Thyroid gland (tissue), 4 donors: ENCODE data around the gene POU6F1. TPM values are rescaled to one million over a fixed set of nuclear protein-coding genes. Genes with fewer than 3 reads are reported as not detected.
A peak's percentile ranks its signal among the peaks of the same experiment; 100 is the strongest.

ENCODE experiments used
- DNase-seq, 2 donors: peaks; one replicate each; pipeline ENCODE4 v3.0.0-alpha.2; 2019
- H3K27ac ChIP-seq, 3 donors: fragments of 200-600 bp; sonication (generic); 1 replicate in 2 of 3; 2 replicates in 1 of 3; pipeline ENCODE4 v1.5.1; 2016 to 2019; ENCODE audit warnings: mild to moderate bottlenecking in 1 of 3, moderate library complexity in 1 of 3
- H3K27me3 ChIP-seq: fragments of 200-600 bp; sonication (generic); one replicate; pipeline ENCODE4 v1.5.1; 2019
- H3K36me3 ChIP-seq, 2 donors: fragments of 200-600 bp; sonication (generic); one replicate each; pipeline ENCODE4 v1.5.1; 2016 to 2019
- H3K4me1 ChIP-seq, 2 donors: fragments of 200-600 bp; sonication (generic); one replicate each; pipeline ENCODE4 v1.5.1; 2017 to 2019
- H3K4me3 ChIP-seq, 3 donors: fragments of 200-600 bp; sonication (generic); replicated peaks in 1 of 3; 1 replicate in 2 of 3; 2 replicates in 1 of 3; pipeline ENCODE4 v1.5.1; 2016; ENCODE audit warnings: mild to moderate bottlenecking in 1 of 3
- H3K9me3 ChIP-seq: fragments of 200-600 bp; sonication (generic); one replicate; pipeline ENCODE4 v1.5.1; 2017
- POLR2A ChIP-seq, 2 donors: fragments of 450-650 bp; IDR thresholded peaks; one replicate each; pipeline ENCODE4 v1.6.1; 2017; ENCODE audit warnings: antibody characterized with exemption in 2 of 2, mild to moderate bottlenecking in 2 of 2, moderate library complexity in 1 of 2
- WGBS, 2 donors: methylation state at CpG; one replicate each; pipeline ENCODE4 v1.1.5; 2017; 5-methylcytosine and 5-hydroxymethylcytosine counted together
- intact Hi-C: fragments of 100-400 bp; cut with DNase I; formaldehyde crosslinking; loops from one replicate; pipeline ENCODE4 v1.15.1; 2023
- total RNA-seq, 4 donors: library from RNA; depleted of rRNA; stranded (reverse); fragments of >200 nt; gene quantifications; one replicate each; pipeline ENCODE4 v1.2.3, GENCODE V29; 2016
- TF ChIP-seq, protein P1 (sequence below), 6 experiments: fragments of 200-600 bp in 3 of 6; fragments of 450-650 bp in 3 of 6; sonication (generic) in 3 of 6; IDR thresholded peaks; one replicate each; pipeline ENCODE4 v1.5.1; 2016 to 2019; ENCODE audit warnings: antibody characterized with exemption in 6 of 6, mild to moderate bottlenecking in 2 of 6, inconsistent platforms in 1 of 6, moderate library complexity in 1 of 6

POU6F1 gene
- total RNA-seq, 4 donors from 2014 or later = 13.8 to 16.6 (median 14.5) TPM

DNA sequence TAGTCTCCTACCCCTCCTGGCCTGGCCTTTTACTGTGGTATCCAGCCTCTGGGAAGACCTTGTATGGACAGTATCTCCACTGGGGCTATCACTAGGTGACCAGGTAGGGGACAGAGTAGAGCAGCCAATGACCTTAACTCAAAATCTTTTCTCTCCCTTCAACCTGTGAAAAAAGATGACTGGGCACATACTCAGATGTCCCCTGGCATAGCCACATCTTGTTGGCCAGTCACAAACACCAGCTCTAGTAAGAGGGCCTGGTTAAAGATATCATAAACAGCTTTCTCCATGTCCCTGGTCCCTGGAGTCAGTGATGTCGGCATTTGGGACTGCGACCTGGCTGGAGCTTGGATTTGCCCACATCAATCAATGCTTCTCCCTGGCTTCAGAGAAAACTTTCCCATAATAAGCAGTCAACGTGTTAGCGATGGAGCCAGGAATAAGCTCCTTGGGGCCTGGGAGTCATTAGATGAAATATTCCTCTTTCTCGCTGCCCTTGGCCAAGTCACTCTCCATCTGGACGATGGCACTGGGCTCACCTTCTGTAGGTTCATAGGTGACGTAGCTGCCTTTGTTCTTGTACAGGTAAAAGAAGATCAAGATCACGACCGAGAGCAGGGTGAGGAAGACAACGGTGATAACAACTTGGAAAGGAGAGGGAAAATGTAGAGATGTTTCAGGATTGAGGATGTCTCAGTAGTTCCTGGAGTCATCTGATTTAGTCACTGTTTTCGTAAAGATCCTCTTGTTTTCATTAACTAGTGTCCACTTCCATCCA, 27.8 kb upstream of the POU6F1 start:
- TF ChIP-seq POLR2A (IDR thresholded peaks at IDR 0.05) = no peak
- TF ChIP-seq, protein P1, sequence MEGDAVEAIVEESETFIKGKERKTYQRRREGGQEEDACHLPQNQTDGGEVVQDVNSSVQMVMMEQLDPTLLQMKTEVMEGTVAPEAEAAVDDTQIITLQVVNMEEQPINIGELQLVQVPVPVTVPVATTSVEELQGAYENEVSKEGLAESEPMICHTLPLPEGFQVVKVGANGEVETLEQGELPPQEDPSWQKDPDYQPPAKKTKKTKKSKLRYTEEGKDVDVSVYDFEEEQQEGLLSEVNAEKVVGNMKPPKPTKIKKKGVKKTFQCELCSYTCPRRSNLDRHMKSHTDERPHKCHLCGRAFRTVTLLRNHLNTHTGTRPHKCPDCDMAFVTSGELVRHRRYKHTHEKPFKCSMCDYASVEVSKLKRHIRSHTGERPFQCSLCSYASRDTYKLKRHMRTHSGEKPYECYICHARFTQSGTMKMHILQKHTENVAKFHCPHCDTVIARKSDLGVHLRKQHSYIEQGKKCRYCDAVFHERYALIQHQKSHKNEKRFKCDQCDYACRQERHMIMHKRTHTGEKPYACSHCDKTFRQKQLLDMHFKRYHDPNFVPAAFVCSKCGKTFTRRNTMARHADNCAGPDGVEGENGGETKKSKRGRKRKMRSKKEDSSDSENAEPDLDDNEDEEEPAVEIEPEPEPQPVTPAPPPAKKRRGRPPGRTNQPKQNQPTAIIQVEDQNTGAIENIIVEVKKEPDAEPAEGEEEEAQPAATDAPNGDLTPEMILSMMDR (IDR thresholded peaks at IDR 0.05) = no peak
- Histone ChIP-seq H3K9me3 (no peaks in the 10 kb centered on the region), H3K4me3 (no peak overlapping the region), H3K27me3 (no peaks in the 10 kb centered on the region), H3K4me1 (peaks cover 16 to 19% of the 10 kb centered on the region in 2 donors), H3K27ac (no peak overlapping the region), H3K36me3 (peaks cover 20 to 37% of the 10 kb centered on the region in 2 donors)
- no peak for DNase-seq
- intact Hi-C loops = loop anchor here (10.0 kb wide), 1 partner anchor 201 kb away; the partner anchor contains the start of gene LETMD1
- WGBS, 2 donors = 92 to 93% methylated on average over 11 of the region's 11 CpGs

DNA sequence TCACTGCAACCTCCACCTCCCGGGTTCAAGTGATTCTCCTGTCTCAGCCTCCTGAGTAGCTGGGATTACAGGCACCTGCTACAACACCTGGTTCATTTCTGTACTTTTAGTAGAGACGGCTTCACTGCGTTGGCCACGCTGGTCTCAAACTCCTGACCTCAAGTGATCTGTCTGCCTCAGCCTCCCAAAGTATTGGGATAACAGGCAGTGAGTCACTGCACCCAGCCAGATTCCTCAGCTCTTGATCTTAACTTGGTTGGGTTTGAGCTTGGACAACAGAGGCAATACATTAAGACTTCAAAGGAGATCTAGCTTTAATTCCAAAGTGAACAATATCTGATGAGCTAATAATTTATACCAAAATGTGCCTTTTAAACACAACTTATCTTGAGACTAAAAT, 26.4 kb upstream of the POU6F1 start:
- intact Hi-C loops = loop anchor here (10.0 kb wide), 1 partner anchor 199 kb away; the partner anchor contains the start of gene LETMD1
- no peaks in the 10 kb centered on the region for H3K27me3 ChIP-seq
- WGBS, 2 donors = 93 to 100% methylated on average over 4 of the region's 4 CpGs
- no peak overlapping the region for H3K27ac ChIP-seq
- no peaks in the 10 kb centered on the region for H3K9me3 ChIP-seq
- peaks cover 25 to 29% of the 10 kb centered on the region in 2 donors for H3K4me1 ChIP-seq
- DNase-seq = no peak
- H3K36me3 ChIP-seq = peaks cover 25 to 42% of the 10 kb centered on the region in 2 donors
- no peak overlapping the region for H3K4me3 ChIP-seq
- TF ChIP-seq, protein P1 (IDR thresholded peaks at IDR 0.05) = no peak
- TF ChIP-seq POLR2A (IDR thresholded peaks at IDR 0.05) = no peak

DNA sequence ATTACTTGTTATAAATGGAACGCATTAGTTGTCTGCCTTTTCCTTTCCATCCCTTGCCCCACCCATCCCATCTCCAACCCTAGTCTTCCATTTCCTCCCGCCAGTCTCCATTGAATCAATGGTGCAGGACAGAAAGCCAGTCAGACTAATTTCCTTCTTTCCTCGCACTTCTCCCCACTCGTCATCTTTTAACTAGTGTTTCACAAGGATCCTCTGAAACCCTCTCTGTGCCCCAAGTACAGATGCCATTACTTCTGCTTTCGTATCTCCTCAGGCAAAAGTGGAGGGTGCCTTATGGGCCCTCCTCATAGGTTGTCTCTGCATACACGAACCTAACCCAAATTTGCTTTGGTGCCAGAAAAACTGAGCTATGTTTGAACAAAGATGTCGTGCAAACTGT, 25.0 kb upstream of the POU6F1 start:
- intact Hi-C loops = loop anchor here (10.0 kb wide), 1 partner anchor 198 kb away; the partner anchor contains the start of gene LETMD1
- no peak for DNase-seq
- no peak overlapping the region for H3K4me3 ChIP-seq
- WGBS, 2 donors = 83 to 84% methylated on average over 7 of the region's 7 CpGs
- H3K27ac ChIP-seq = no peak overlapping the region
- TF ChIP-seq POLR2A (IDR thresholded peaks at IDR 0.05) = no peak
- TF ChIP-seq, protein P1 (IDR thresholded peaks at IDR 0.05) = no peak
- peaks cover 24 to 32% of the 10 kb centered on the region in 2 donors for H3K4me1 ChIP-seq
- peaks cover 25 to 42% of the 10 kb centered on the region in 2 donors for H3K36me3 ChIP-seq
- no peaks in the 10 kb centered on the region for H3K27me3 ChIP-seq
- H3K9me3 ChIP-seq = no peaks in the 10 kb centered on the region

DNA sequence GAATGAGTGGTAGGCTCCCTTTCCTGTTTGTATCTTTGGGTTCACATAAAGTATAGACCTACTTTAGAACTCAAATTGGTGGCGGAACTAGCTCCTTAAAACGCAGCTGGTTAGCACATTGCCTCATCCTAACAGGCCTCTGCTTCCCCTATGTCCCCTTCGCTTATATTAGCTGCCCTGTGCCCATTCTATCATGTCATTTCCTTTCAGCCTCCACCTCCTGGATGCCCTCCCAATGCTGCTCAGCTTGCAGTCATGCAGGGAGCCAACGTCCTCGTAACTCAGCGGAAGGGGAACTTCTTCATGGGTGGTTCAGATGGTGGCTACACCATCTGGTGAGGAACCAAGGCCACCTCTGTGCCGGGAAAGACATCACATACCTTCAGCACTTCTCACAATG, 24.3 kb upstream of the POU6F1 start:
- Histone ChIP-seq H3K4me1 (peaks cover 17 to 27% of the 10 kb centered on the region in 2 donors), H3K4me3 (no peak overlapping the region), H3K27ac (no peak overlapping the region), H3K9me3 (no peaks in the 10 kb centered on the region), H3K27me3 (no peaks in the 10 kb centered on the region), H3K36me3 (peaks cover 25 to 42% of the 10 kb centered on the region in 2 donors)
- intact Hi-C loops = loop anchor here (10.0 kb wide), 1 partner anchor 197 kb away; the partner anchor contains the start of gene LETMD1
- 85 to 86% methylated on average over 7 of the region's 7 CpGs for WGBS, 2 donors
- no peak for DNase-seq
- TF ChIP-seq POLR2A (IDR thresholded peaks at IDR 0.05) = no peak
- TF ChIP-seq, protein P1 (IDR thresholded peaks at IDR 0.05) = no peak

DNA sequence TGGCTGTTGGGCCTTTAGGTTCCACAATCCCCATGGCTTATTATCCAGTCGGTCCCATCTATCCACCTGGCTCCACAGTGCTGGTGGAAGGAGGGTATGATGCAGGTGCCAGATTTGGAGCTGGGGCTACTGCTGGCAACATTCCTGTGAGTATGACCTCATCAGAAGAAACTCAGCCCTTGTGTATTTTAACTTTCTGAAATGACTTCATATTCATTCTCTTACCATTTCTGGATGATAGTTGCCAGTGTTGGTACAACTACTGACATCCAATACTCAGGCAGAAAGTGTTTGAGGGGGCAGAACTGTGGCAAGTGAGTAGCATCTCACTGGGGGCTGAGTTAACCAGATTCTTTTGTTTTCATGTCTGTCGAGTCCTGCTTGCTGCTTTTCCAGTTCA, 23.1 kb upstream of the POU6F1 start:
- peaks cover 13 to 21% of the 10 kb centered on the region in 2 donors for H3K4me1 ChIP-seq
- WGBS, 2 donors = 74 to 86% methylated on average over 2 of the region's 2 CpGs
- H3K27ac ChIP-seq = peak overlapping the region in 1 of 3 donors; percentile 18
- H3K36me3 ChIP-seq = peaks cover 25 to 42% of the 10 kb centered on the region in 2 donors
- no peaks in the 10 kb centered on the region for H3K9me3 ChIP-seq
- DNase-seq = no peak
- H3K27me3 ChIP-seq = no peaks in the 10 kb centered on the region
- TF ChIP-seq, protein P1 (IDR thresholded peaks at IDR 0.05) = no peak
- no peak for TF ChIP-seq POLR2A (IDR thresholded peaks at IDR 0.05)
- H3K4me3 ChIP-seq = no peak overlapping the region
- intact Hi-C loops = loop anchor here (10.0 kb wide), 1 partner anchor 196 kb away; the partner anchor contains the start of gene LETMD1
